ENCODE results near the gene CHP2.
A peak's percentile ranks its signal among the peaks of the same experiment; 100 is the strongest.

The CHP2 gene

GRCh38 chr16:23771642-23772041, 16.8 kb downstream of the CHP2 start:
- no peaks in the 10 kb centered on the region for H3K36me3 Mint-ChIP-seq
- ATAC-seq (peak; percentile 28), DNase-seq (ENCODE audit: low spot score in 2 of 2) (no peak)
- no peak overlapping the region for H3K4me3 Mint-ChIP-seq
- no peaks in the 10 kb centered on the region for H3K4me1 Mint-ChIP-seq
- H3K27ac Mint-ChIP-seq, result no peak overlapping the region
- H3K9me3 Mint-ChIP-seq, result no peaks in the 10 kb centered on the region

- no peaks in the 10 kb centered on the region for H3K4me1 Mint-ChIP-seq
- ATAC-seq, result no peak
- no peak overlapping the region for H3K4me3 Mint-ChIP-seq
- H3K36me3 Mint-ChIP-seq, result no peaks in the 10 kb centered on the region
- H3K27ac Mint-ChIP-seq, result no peak overlapping the region
- DNase-seq (ENCODE audit: low spot score in 2 of 2), result no peak
- H3K9me3 Mint-ChIP-seq, result no peaks in the 10 kb centered on the region
These were observed 18.5 kb downstream of the CHP2 start for GRCh38 chr16:23773339-23773738.

GRCh38 chr16:23781176-23781575, 26.4 kb downstream of the CHP2 start:
- Mint-ChIP-seq H3K4me3 (no peak overlapping the region), H3K36me3 (no peaks in the 10 kb centered on the region), H3K4me1 (no peaks in the 10 kb centered on the region), H3K27ac (no peak overlapping the region), H3K9me3 (no peaks in the 10 kb centered on the region)
- DNase-seq (ENCODE audit: low spot score in 2 of 2) (no peak), ATAC-seq (no peak)

- Mint-ChIP-seq H3K27ac (no peak overlapping the region), H3K9me3 (no peaks in the 10 kb centered on the region), H3K36me3 (no peaks in the 10 kb centered on the region), H3K4me1 (no peaks in the 10 kb centered on the region), H3K4me3 (no peak overlapping the region)
- DNase-seq (ENCODE audit: low spot score in 2 of 2) (no peak), ATAC-seq (no peak)
These were observed 30.1 kb downstream of the CHP2 start for GRCh38 chr16:23784811-23785447.

GRCh38 chr16:23785842-23786241, 31.0 kb downstream of the CHP2 start:
- no peak for DNase-seq (ENCODE audit: low spot score in 2 of 2)
- ATAC-seq, result no peak

GRCh38 chr16:23786964-23787561, 32.2 kb downstream of the CHP2 start:
- no peak for DNase-seq (ENCODE audit: low spot score in 2 of 2)
- H3K27ac Mint-ChIP-seq, result no peak overlapping the region
- no peaks in the 10 kb centered on the region for H3K36me3 Mint-ChIP-seq
- H3K4me1 Mint-ChIP-seq, result no peaks in the 10 kb centered on the region
- H3K9me3 Mint-ChIP-seq, result no peaks in the 10 kb centered on the region
- H3K4me3 Mint-ChIP-seq, result no peak overlapping the region
- no peak for ATAC-seq

More at GRCh38 chr16:23785842-23786241, 31.0 kb downstream of the CHP2 start:
- Mint-ChIP-seq H3K36me3 (no peaks in the 10 kb centered on the region), H3K4me3 (no peak overlapping the region), H3K4me1 (no peaks in the 10 kb centered on the region), H3K9me3 (no peaks in the 10 kb centered on the region), H3K27ac (no peak overlapping the region)

- ATAC-seq, result no peak
- no peaks in the 10 kb centered on the region for H3K4me1 Mint-ChIP-seq
- H3K36me3 Mint-ChIP-seq, result no peaks in the 10 kb centered on the region
- H3K4me3 Mint-ChIP-seq, result no peak overlapping the region
- no peak overlapping the region for H3K27ac Mint-ChIP-seq
- no peak for DNase-seq (ENCODE audit: low spot score in 2 of 2)
- H3K9me3 Mint-ChIP-seq, result no peaks in the 10 kb centered on the region
These were observed 33.9 kb downstream of the CHP2 start for GRCh38 chr16:23788685-23789084.

GRCh38 chr16:23795378-23795777, 40.6 kb downstream of the CHP2 start:
- no peak overlapping the region for H3K27ac Mint-ChIP-seq
- no peaks in the 10 kb centered on the region for H3K4me1 Mint-ChIP-seq
- no peaks in the 10 kb centered on the region for H3K9me3 Mint-ChIP-seq
- no peak overlapping the region for H3K4me3 Mint-ChIP-seq
- DNase-seq (ENCODE audit: low spot score in 2 of 2) (no peak), ATAC-seq (no peak)
- H3K36me3 Mint-ChIP-seq, result no peaks in the 10 kb centered on the region

GRCh38 chr16:23796941-23797340, 42.1 kb downstream of the CHP2 start:
- Mint-ChIP-seq H3K27ac (no peak overlapping the region), H3K4me1 (peaks cover 7% of the 10 kb centered on the region), H3K9me3 (no peaks in the 10 kb centered on the region), H3K36me3 (peaks cover 6% of the 10 kb centered on the region), H3K4me3 (no peak overlapping the region)
- no peak for DNase-seq (ENCODE audit: low spot score in 2 of 2)
- ATAC-seq, result no peak

GRCh38 chr16:23801378-23801777, 46.6 kb downstream of the CHP2 start:
- no peaks in the 10 kb centered on the region for H3K9me3 Mint-ChIP-seq
- peak overlapping the region; percentile 75 for H3K27ac Mint-ChIP-seq
- peak; percentile 73 to 82 for DNase-seq (ENCODE audit: low spot score in 2 of 2)
- H3K36me3 Mint-ChIP-seq, result peaks cover 6% of the 10 kb centered on the region
- ATAC-seq, result peak; percentile 72
- H3K4me1 Mint-ChIP-seq, result peaks cover 17% of the 10 kb centered on the region
- H3K4me3 Mint-ChIP-seq, result peak overlapping the region; percentile 35

GRCh38 chr16:23802776-23803175, 48.0 kb downstream of the CHP2 start:
- DNase-seq (ENCODE audit: low spot score in 2 of 2), result no peak
- Mint-ChIP-seq H3K4me1 (peaks cover 25% of the 10 kb centered on the region), H3K27ac (no peak overlapping the region), H3K4me3 (no peak overlapping the region), H3K36me3 (peaks cover 6% of the 10 kb centered on the region), H3K9me3 (no peaks in the 10 kb centered on the region)
- no peak for ATAC-seq

- Mint-ChIP-seq H3K4me1 (peaks cover 25% of the 10 kb centered on the region), H3K36me3 (peaks cover 6% of the 10 kb centered on the region), H3K27ac (no peak overlapping the region), H3K9me3 (no peaks in the 10 kb centered on the region), H3K4me3 (peak overlapping the region; percentile 34)
- peak; percentile 94 for ATAC-seq
- DNase-seq (ENCODE audit: low spot score in 2 of 2), result peak; percentile 48 to 79
These were observed 48.8 kb downstream of the CHP2 start for GRCh38 chr16:23803591-23804123.

- peak overlapping the region; percentile 56 for H3K27ac Mint-ChIP-seq
- H3K4me1 Mint-ChIP-seq, result peaks cover 18% of the 10 kb centered on the region
- no peak overlapping the region for H3K4me3 Mint-ChIP-seq
These were observed 52.2 kb downstream of the CHP2 start for GRCh38 chr16:23807028-23807427.

More at GRCh38 chr16:23807028-23807427, 52.2 kb downstream of the CHP2 start:
- no peak for ATAC-seq
- Mint-ChIP-seq H3K9me3 (no peaks in the 10 kb centered on the region), H3K36me3 (no peaks in the 10 kb centered on the region)
- no peak for DNase-seq (ENCODE audit: low spot score in 2 of 2)
